Activated T-cell treated with anti-CD3 and anti-CD28 coated beads, Interleukin-2, amount 50 U/mL, for 72 hours (primary cell): ENCODE results near the gene AGR3. TPM values are rescaled to one million over a fixed set of nuclear protein-coding genes. Genes with fewer than 3 reads are reported as not detected.
A peak's percentile ranks its signal among the peaks of the same experiment; 100 is the strongest.

Source experiments
- ATAC-seq, 2 donors: fragments of 150-1000 bp; cut with Tn5 transposase; replicated peaks in 1 of 2; 2 replicates each; pipeline ENCODE4 v1.10.0; 2021; ENCODE audit warnings: moderate library complexity in 2 of 2, mild to moderate bottlenecking in 1 of 2
- DNase-seq, 2 donors: peaks; one replicate each; pipeline ENCODE4 v3.0.0; 2021 to 2022; ENCODE audit warnings: mixed read lengths in 1 of 2
- H3K27ac Mint-ChIP-seq: one replicate; pipeline ENCODE4 v1.8.0; 2022; ENCODE audit warnings: mild to moderate bottlenecking, moderate library complexity, mixed read lengths
- H3K27me3 Mint-ChIP-seq: one replicate; pipeline ENCODE4 v1.8.0; 2022; ENCODE audit warnings: low read depth, mixed read lengths
- H3K36me3 Mint-ChIP-seq, 2 donors: one replicate each; pipeline ENCODE4 v1.8.0; 2022; ENCODE audit warnings: mixed read lengths in 2 of 2, mild to moderate bottlenecking in 1 of 2; ENCODE audit not compliant: insufficient read depth in 2 of 2
- H3K4me1 Mint-ChIP-seq: one replicate; pipeline ENCODE4 v1.8.0; 2022; ENCODE audit warnings: low read depth, mixed read lengths
- H3K4me3 Mint-ChIP-seq, 2 donors: one replicate each; pipeline ENCODE4 v1.8.0; 2022; ENCODE audit warnings: mild to moderate bottlenecking in 2 of 2, mixed read lengths in 2 of 2, moderate library complexity in 2 of 2
- H3K9me3 Mint-ChIP-seq, 2 donors: one replicate each; pipeline ENCODE4 v1.8.0; 2022; ENCODE audit warnings: mixed read lengths in 2 of 2
- total RNA-seq, 2 donors: library from RNA; stranded (reverse); gene quantifications; one replicate each; pipeline ENCODE4 v1.2.3, GENCODE V29; 2022

AGR3 gene
- total RNA-seq = not detected

DNA sequence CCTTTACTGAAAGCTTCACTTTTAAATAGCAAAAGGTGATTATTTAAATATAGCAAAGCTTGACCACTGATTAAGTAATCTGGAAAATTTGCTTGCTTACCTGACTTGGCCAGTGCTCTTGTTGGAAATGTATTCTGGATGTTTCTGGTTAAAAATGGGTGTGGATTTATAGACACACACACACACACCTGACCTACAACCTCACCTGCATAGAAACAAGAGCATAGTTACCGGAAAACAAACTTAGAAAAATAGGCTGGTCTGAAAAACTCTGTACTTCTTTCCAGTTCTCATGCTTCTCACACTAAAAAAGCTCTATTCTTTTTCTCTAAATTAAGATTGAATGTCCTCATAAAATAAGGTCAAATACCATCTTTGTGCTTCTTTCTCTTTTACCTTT lies at the start of gene AGR3:
Gene AGR3, minus strand, starts transcription at position 140 of the 400 bp plus-strand sequence. CDS start 3,365 bp downstream, outside the sequence.
- DNase-seq = no peak
- no peaks in the 10 kb centered on the region for H3K9me3 Mint-ChIP-seq
- H3K36me3 Mint-ChIP-seq = no peaks in the 10 kb centered on the region
- ATAC-seq = no peak
- H3K27me3 Mint-ChIP-seq = peaks cover 7% of the 10 kb centered on the region
- H3K4me1 Mint-ChIP-seq = no peaks in the 10 kb centered on the region
- no peak within 1 kb of the TSS for H3K4me3 Mint-ChIP-seq
- H3K27ac Mint-ChIP-seq = no peak within 1 kb of the TSS

DNA sequence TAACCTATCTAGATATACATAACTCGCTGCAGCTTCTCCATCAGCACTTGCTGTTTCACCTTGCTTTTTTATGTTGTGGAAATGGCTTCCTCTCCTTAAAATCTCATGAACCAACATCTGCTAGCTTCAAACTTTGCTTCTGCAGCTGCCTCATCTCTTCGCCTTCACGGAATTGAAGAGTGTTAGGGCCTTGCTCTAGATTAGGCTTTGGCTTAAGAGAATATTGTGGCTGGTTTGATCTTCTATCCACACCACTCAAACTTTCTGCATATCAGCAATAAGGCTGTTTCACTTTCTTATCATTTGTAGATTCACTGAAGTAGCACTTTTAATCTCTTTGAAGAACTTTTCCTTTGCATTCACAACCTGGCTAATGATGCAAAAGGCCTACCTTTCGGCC lies 49.2 kb upstream of the AGR3 start:
- no peaks in the 10 kb centered on the region for H3K27me3 Mint-ChIP-seq
- peaks cover 25% of the 10 kb centered on the region for H3K4me1 Mint-ChIP-seq
- H3K9me3 Mint-ChIP-seq = no peaks in the 10 kb centered on the region
- no peak overlapping the region for H3K4me3 Mint-ChIP-seq
- ATAC-seq (no peak), DNase-seq (no peak)
- no peaks in the 10 kb centered on the region for H3K36me3 Mint-ChIP-seq
- H3K27ac Mint-ChIP-seq = no peak overlapping the region

DNA sequence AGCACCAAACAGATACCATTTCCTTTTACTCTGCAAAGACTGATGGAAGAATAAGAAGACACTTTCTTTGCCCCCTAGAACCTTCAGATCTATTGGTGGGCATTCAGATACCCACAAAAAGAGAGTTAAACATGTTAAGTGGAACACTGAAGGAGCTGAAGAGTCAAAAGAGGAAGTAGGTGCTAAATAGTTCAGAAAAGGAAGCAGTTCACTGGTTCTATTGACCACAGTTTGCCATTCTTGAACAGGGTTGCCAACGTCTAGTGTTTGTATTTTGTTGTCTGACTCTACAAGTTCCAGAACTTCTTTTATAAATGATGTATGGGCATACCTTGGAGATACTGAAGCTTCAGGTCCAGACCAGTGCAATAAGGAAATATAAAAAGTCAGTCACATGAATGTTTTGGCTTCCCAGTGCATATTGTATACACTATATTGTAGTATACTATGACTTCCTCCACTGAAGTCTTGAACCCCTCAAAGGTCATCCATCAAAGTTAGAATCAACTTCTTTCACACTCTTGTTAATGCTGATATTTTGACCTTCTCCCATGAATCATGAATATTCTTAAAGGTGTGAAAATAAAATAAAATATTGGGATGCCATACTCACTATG lies 47.5 kb upstream of the AGR3 start:
- peaks cover 31% of the 10 kb centered on the region for H3K4me1 Mint-ChIP-seq
- H3K27ac Mint-ChIP-seq = no peak overlapping the region
- H3K36me3 Mint-ChIP-seq = no peaks in the 10 kb centered on the region
- H3K9me3 Mint-ChIP-seq = no peaks in the 10 kb centered on the region
- no peak overlapping the region for H3K4me3 Mint-ChIP-seq
- DNase-seq (no peak), ATAC-seq (no peak)
- no peaks in the 10 kb centered on the region for H3K27me3 Mint-ChIP-seq

DNA sequence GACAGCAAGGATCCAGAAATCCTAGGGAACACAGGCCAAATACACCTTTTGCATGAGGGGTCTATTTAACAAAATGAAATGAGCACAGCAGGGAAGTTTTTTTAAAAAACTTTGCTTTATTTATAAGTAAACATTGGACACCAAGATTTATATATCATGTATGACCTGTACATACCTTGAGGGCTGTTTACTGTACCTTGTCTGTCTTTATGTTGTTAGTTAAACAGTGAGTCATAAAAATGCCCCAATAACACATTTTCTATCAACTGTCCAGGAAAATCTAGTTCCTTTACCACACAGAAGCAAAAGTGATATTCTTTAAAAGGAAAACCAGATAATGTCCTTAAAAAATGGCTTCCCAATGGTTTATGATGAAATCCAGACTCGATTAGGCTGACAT lies 45.1 kb upstream of the AGR3 start:
- H3K4me3 Mint-ChIP-seq = no peak overlapping the region
- peaks cover 43% of the 10 kb centered on the region for H3K4me1 Mint-ChIP-seq
- H3K36me3 Mint-ChIP-seq = no peaks in the 10 kb centered on the region
- no peaks in the 10 kb centered on the region for H3K9me3 Mint-ChIP-seq
- ATAC-seq = no peak
- no peak overlapping the region for H3K27ac Mint-ChIP-seq
- no peak for DNase-seq
- no peaks in the 10 kb centered on the region for H3K27me3 Mint-ChIP-seq

DNA sequence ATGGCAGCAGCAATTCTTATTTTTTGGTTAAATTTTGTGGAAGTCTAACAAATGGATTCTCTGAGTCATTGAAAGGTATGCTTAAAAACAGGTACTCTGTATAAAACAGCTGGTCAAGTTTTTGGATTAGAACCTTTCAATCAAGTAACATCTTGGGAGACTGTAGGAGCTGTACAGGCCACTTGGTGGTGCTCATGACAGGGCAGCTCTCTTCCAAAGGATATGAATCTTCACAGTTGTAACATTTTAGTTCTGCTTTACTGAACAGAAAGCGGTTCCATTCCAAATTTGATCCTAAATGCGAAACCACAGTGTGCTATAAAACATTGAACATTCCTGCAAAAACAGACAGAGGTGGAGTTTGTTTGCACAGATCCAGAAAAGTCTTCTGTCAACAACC lies 44.5 kb upstream of the AGR3 start:
- no peaks in the 10 kb centered on the region for H3K9me3 Mint-ChIP-seq
- H3K36me3 Mint-ChIP-seq = no peaks in the 10 kb centered on the region
- H3K4me1 Mint-ChIP-seq = peaks cover 41% of the 10 kb centered on the region
- ATAC-seq (peak in 1 of 2 donors; percentile 59), DNase-seq (no peak)
- H3K4me3 Mint-ChIP-seq = no peak overlapping the region
- H3K27me3 Mint-ChIP-seq = no peaks in the 10 kb centered on the region
- H3K27ac Mint-ChIP-seq = no peak overlapping the region

DNA sequence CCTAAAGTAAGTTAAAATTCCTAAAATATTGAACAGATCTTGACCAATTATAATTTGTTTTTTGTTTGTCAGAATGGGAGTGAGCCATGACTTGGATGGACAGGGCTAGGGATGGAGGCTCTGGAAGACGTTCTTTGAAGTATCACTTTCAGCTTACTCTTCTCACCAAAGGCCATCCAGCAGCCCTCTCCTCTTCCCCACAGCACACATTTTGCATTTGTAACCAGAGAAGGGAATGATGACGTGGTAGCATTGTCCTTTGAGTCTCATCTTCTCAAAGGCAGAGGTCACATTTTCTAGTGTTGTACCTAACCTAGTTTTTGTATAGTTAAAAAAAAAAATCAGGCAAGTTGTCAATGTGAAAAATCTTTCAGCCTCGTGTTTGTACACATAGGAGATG lies 43.8 kb upstream of the AGR3 start:
- no peak for ATAC-seq
- no peak overlapping the region for H3K27ac Mint-ChIP-seq
- H3K9me3 Mint-ChIP-seq = no peaks in the 10 kb centered on the region

DNA sequence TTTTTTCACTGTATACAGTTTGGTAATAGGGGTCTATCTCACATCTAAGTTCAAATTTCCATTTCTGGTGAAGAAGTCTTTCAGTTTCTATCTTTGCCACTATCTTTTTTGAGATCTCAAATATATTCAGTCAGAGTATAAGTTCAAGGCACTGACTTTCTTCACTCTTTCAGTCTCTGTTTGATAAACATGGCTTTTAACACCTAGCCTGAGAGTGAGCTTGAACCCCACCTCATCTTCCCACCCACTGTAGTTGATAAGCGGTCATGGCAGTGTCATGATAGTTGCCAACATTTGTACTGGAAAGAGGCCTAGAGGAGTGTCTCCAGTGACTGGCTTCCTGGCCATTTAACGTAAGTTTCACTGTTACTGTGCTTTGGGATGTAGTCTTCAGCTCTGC lies 41.2 kb upstream of the AGR3 start:
- DNase-seq = peak in 1 of 2 donors; percentile 25
- ATAC-seq = peak; percentile 80 to 95
- Mint-ChIP-seq H3K9me3 (no peaks in the 10 kb centered on the region), H3K4me1 (peaks cover 23% of the 10 kb centered on the region), H3K27me3 (no peaks in the 10 kb centered on the region), H3K27ac (no peak overlapping the region), H3K4me3 (no peak overlapping the region), H3K36me3 (no peaks in the 10 kb centered on the region)

More for the DNA sequence above, 43.8 kb upstream of the AGR3 start:
- H3K4me1 Mint-ChIP-seq = peaks cover 34% of the 10 kb centered on the region
- no peaks in the 10 kb centered on the region for H3K36me3 Mint-ChIP-seq
- H3K4me3 Mint-ChIP-seq = no peak overlapping the region
- DNase-seq = no peak
- H3K27me3 Mint-ChIP-seq = no peaks in the 10 kb centered on the region

DNA sequence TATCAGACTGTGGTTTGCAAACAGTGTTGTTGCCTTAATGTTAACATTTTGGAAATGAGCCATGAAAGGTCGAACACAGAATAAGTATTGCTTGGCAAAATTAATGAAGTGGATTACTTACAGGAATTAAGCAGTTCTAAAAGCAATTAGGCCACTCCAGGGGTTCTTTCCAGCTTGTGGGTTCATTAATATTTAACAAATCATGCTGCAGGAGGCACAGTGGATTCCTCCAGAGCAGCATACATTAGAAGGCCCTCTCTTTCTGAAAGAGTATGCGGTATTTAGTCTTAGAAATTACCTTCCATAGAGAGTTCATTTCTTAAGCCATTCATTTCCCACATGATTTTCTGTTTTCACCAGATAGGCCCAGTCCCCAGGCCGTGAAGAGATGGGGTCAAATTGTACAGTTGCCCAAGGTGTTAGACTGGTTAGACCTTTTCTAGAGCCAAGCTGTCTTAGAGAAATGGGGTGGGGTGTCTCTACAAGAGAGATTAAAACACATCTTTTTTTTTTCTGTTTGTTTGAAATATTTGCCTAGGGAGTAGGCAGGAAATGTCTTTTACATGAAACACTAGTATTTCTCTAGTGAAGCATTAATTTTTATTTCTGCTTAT lies 40.0 kb upstream of the AGR3 start:
- Mint-ChIP-seq H3K36me3 (no peaks in the 10 kb centered on the region), H3K4me1 (peaks cover 23% of the 10 kb centered on the region), H3K4me3 (no peak overlapping the region), H3K27me3 (peaks cover 3% of the 10 kb centered on the region), H3K27ac (no peak overlapping the region), H3K9me3 (no peaks in the 10 kb centered on the region)
- DNase-seq = no peak
- no peak for ATAC-seq

DNA sequence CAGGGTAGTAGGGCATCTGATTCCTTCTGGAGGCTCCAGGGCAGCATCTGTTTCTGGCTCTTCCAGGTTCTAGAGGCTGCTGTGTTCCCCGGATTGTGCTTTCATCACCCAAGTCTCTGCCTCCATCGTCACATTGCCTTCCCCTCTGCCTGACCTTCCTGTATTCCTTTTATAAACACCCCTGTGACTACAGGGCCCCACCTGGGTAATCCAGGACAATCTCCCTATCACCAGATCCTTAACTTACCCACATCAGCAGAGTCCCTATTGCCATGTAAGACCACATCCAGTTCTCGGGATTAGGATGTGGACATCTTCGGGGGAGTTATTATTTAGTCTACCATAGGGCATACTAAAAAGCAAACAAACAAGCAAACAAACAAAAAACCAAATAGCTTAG lies 39.4 kb upstream of the AGR3 start:
- ATAC-seq = no peak
- H3K9me3 Mint-ChIP-seq = no peaks in the 10 kb centered on the region
- no peak overlapping the region for H3K4me3 Mint-ChIP-seq
- no peak overlapping the region for H3K27ac Mint-ChIP-seq
- H3K36me3 Mint-ChIP-seq = no peaks in the 10 kb centered on the region
- no peak for DNase-seq
- H3K27me3 Mint-ChIP-seq = peaks cover 8% of the 10 kb centered on the region
- peaks cover 26% of the 10 kb centered on the region for H3K4me1 Mint-ChIP-seq

DNA sequence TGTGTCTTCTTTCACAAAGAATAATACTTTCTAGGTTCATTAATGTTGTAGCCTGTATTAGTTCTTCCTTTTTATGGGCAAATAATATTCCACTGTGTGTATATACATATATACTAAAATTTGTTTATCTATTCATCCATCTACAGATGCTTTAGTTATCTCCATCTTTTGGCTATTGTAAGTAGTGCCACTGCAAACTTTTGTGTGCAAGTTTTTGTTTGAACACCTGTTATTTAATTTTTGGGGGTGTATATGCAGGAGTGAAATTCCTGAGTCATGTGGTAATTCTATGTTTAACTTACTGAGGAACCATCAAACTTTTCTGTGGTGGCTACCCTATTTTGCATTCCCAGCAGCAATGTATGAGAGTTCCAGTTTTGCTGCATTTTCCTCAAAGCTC lies 37.7 kb upstream of the AGR3 start:
- H3K4me3 Mint-ChIP-seq = no peak overlapping the region
- peaks cover 0 to under 1% of the 10 kb centered on the region in 2 donors for H3K36me3 Mint-ChIP-seq
- H3K27me3 Mint-ChIP-seq = peaks cover 8% of the 10 kb centered on the region
- ATAC-seq (no peak), DNase-seq (no peak)
- H3K9me3 Mint-ChIP-seq = no peaks in the 10 kb centered on the region
- H3K4me1 Mint-ChIP-seq = peaks cover 31% of the 10 kb centered on the region
- H3K27ac Mint-ChIP-seq = no peak overlapping the region

DNA sequence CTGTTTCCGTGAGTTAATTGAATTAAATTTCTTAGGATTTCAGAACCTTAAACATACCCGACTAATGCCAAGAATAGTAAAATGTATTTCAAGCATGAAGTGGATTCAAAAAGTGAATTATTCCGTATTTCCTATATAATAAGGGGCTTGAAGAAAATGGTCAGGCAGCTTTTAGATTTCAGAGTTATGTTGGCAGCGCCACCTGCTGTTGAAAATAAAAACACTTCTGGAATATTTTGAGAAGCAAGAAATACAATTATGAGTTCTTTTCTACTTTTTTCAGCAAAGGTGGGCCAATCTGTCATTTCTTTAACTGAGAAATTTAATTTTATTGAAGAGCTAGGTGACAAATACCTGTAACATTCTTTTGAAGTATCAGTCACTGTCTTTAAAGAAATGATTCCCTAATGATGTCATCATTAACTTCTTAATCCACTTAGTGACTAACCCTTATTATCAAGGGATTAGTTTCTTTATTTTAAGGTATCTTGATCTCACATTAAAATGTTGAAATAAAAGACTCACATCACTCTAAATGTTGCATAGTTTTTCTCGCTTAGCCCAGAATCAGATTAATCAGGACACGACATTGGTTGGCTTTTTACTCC lies 36.6 kb upstream of the AGR3 start:
- peaks cover 27% of the 10 kb centered on the region for H3K4me1 Mint-ChIP-seq
- no peaks in the 10 kb centered on the region for H3K9me3 Mint-ChIP-seq
- DNase-seq (no peak), ATAC-seq (no peak)
- peaks cover 8% of the 10 kb centered on the region for H3K27me3 Mint-ChIP-seq
- peaks cover 0 to 1% of the 10 kb centered on the region in 2 donors for H3K36me3 Mint-ChIP-seq
- no peak overlapping the region for H3K27ac Mint-ChIP-seq
- H3K4me3 Mint-ChIP-seq = no peak overlapping the region

DNA sequence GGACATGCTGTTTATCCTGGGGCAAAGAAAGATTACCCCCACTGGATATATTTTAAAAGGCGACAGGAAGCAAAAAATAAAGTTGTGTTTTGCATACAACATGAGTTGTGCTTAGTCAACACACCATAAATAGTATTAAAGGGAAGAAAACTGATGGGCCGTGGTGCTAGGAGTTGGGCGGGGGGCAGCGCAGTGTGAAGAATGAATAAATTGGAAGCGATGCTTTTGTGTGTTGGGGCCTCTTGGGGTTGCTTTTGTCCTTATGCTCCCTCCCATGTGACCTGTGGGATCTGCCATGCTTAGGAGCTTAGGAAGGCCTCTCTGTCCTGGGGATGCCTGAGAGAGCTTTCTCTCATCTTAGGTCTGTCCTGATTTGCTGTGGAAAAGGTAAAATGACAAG lies 35.0 kb upstream of the AGR3 start:
- peaks cover 19% of the 10 kb centered on the region for H3K4me1 Mint-ChIP-seq
- no peak overlapping the region for H3K4me3 Mint-ChIP-seq
- H3K27ac Mint-ChIP-seq = no peak overlapping the region
- peaks cover 8% of the 10 kb centered on the region for H3K27me3 Mint-ChIP-seq
- H3K36me3 Mint-ChIP-seq = peaks cover 0 to 1% of the 10 kb centered on the region in 2 donors
- ATAC-seq = no peak
- DNase-seq = no peak
- no peaks in the 10 kb centered on the region for H3K9me3 Mint-ChIP-seq

DNA sequence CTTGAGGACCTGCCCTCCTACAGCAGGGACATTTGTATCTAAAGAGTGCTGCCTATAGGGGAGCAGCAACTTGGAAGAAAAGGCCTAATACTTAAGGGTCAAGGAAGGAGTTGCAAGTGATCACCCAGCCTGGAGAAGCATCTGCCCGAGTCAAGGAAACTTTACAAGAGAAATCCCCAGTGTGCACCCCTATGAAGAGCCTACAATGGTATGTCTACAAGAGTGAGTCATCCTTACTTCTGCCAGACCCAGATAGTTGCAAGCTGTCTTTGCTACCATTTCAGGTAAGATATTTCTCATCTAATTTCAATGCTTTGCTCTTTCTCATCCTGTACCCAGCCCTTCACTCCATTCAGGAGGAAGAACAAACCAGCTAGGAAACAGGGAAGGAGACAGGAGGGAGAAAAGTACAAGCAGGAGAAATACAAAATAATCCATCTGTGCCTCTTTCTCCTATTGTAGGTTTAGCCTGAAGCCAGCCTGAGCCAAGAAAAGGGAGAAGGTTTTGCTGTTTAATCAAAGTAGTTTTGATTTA lies 34.4 kb upstream of the AGR3 start:
- ATAC-seq (peak; percentile 64 to 77), DNase-seq (no peak)
- Mint-ChIP-seq H3K4me3 (peak overlapping the region in 1 of 2 donors; percentile 46), H3K9me3 (peaks cover 0 to 1% of the 10 kb centered on the region in 2 donors), H3K27me3 (peaks cover 8% of the 10 kb centered on the region), H3K4me1 (peaks cover 19% of the 10 kb centered on the region), H3K36me3 (peaks cover 0 to 1% of the 10 kb centered on the region in 2 donors), H3K27ac (peak overlapping the region; percentile 23)
